ENCODE results near the gene CBLL1.

CBLL1 gene

DNA sequence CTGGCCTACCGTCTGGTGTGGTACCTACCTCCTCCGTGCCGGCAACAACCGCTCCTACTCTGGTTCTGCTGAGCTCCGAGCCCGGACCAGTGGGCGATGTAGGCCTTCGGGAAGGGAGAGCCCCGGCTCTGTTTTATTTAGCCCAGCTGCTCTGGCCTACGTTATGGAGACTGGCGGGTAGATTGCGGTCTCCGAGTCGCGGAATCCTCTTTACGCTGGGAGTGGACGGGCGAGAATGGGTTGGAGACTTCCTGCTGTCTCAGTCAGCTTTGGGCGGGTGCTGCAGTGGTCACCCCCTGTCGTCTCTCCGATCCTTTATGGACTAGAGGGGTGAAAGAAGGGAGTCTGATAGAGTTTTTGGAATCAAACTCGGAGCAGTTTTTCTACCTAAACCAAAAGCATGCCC is 406 bp downstream of the CBLL1 start:
- DNase-seq (ENCODE audit: low spot score), result no peak

DNA sequence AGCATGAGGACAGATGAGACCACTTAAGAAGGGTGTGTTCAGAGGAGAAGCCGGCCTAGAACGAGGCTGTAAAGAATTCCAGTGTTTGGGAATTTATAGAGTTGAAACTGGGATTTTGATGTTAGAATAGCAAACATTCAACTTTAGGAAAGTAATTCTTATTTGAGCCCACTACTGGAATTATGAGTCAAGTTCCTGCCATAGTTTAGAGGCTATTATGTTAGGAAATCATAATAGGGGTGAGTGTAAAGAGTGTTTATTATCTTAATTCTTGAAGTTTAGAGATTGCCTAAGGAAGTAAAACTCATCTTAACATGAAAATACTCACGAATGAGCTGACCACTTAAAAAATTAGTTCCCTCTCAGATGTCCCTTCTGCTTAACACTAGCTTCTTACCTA is 2.1 kb downstream of the CBLL1 start:
- DNase-seq (ENCODE audit: low spot score), result no peak

DNA sequence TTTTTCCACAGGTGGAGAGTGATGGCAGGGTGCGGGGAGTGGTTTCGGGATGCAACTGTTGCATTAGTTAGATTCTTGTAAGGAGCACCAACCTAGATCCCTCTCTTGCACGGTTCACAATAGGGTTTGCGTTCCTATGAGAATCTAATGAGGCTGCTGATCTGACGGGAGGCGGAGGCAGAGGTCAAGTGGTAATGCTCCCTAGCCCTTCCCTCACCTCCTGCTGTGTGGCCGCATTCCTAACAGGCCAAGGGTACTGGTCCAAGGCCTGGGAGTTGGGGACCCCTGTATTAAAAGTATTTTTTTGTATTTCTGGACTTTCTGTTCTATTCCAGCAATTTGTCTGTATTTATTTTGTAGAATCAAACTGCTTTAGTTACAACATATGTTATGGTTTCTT is 7.2 kb downstream of the CBLL1 start:
- no peak for DNase-seq (ENCODE audit: low spot score)

DNA sequence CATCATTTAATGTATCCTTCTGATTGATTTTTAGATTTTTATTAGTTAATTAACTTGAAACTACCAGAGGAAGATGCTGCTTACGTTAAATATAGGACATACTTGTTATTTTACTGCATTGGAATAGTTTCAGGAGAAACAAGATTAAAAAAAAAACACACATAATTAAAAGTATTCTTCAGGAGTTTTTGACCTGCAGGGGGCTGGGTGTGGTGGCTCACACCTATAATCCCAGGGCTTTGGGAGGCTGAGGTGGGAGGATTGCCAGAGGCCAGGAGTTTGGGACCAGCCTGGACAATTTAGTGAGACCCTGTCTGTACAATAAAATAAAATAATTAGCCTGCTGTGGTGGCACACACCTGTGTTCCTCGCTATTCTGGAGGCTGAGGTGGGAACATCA is 10.7 kb downstream of the CBLL1 start:
- no peak for DNase-seq (ENCODE audit: low spot score)

DNA sequence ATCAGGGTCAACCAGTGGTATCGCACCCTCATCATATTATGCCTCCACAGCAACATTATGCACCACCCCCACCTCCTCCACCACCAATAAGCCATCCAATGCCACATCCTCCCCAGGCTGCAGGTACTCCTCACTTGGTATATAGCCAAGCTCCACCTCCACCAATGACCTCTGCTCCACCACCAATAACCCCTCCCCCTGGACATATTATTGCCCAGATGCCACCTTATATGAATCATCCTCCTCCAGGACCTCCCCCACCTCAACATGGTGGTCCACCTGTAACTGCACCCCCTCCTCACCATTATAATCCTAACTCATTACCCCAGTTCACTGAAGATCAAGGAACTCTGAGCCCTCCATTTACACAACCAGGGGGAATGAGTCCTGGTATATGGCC is 14.7 kb downstream of the CBLL1 start:
- no peak for DNase-seq (ENCODE audit: low spot score)

DNA sequence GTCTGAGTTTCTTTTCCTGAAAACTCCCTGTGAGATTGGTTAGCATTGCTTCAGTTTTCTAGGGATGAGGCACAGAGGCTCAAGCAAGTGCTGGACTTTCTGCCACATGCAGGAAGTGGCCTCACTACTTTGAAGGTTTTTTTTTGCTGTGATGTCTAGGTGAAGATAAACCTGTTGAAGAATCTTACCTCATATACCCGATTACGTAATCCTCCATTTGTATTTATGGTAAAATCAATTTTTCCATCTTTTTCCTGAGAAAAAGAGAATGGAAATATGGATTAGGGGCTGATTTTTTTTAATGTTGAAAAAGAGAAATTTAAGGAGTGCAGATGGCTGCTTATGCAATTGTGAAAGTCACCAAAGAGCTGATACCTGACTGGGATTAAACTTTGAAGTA is 23.4 kb downstream of the CBLL1 start:
- DNase-seq (ENCODE audit: low spot score), result no peak

DNA sequence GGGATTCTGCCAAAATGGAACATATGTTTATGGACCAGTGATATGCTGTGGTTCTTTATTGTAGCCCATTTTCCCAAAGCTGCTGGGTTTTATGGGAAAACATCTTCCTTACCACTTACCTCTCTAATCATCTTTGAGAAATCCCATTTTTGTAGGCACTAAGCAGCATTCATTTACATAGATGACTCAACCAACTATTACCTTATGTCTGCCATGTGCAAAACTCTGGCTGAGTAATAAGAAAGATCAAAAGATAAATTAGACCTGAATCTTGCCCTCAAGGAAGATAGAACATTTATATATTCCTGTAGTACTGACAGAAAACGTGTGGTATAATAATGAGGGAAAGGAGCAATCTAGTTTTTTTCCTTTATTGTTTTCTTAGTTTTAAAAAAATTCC is 24.3 kb downstream of the CBLL1 start:
- peak; percentile 12 for DNase-seq (ENCODE audit: low spot score)

DNA sequence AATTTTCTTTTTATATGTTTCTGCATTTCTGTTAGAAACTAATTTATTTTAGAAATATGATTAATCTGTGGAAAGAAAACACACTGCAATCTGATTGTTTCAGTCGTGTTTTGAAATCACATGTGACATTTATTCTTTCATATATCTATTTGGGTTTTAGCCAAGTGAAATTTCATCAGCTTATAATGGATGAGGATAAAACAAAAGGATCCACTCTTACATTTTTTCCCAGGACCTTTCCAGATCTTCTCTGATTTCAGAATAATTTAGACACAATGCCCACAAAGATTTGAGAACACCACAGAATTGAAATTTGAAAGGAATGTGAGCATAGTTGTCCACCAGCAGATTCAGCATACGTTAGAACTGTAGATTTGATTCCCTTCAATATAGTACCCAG is 29.1 kb downstream of the CBLL1 start:
- DNase-seq (ENCODE audit: low spot score), result no peak

DNA sequence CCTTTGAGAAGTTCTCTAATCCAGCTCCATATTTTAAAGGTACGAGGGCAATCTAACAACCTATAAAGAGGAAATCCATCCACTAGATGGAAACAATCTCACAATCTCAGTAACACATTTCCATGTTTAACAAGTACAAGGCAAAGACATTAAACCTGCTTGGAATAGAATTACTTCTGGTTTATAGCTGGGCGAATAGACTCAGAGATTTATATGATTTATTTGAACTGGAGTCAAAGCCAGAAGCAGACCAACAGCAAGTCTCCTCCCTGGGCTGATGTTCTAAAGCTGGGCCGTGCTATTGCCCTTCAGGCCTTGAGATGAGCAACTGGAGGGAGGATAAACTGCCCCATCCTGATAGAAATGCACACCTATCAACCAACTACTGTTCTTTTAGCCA is 33.8 kb downstream of the CBLL1 start:
- no peak for DNase-seq (ENCODE audit: low spot score)

DNA sequence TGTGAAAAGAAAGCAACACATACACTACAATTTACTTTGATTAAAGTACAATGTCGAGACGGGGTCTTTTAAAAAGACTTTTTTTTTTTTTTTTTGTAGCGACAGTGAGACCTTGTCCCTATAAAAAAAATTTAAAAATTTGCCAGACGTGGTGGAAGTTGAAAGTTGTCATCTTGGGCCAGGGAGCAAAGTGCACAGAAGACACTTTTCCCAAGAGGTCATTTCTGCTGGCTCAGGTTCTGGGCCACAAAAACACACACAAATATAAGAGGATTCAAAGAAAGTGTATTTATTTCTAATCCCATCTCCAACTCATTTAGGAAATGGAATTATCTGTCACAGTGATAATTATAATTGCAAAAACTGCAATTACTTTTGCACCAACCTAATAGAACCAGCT is 34.3 kb downstream of the CBLL1 start:
- no peak for DNase-seq (ENCODE audit: low spot score)

DNA sequence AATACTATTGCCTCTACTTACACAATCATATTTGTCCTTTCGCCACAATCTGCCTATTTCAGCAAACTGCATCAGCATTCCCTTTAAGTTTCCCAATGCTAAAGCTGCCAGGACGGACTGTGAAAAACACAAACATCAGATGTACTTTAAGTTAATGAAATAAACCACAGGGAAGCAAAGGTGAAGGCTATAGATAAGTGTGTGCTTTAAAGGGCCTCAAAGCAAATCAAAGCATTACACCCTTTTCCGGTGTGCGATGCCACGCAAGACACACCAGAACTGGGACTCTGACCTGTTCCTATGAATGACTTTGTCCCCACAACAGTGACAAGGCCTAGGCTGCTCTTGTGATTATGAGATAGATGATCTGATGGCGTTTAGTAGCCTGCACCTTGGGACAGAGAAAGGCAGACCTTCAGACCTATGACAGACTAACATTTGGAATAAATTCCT is 35.7 kb downstream of the CBLL1 start:
- no peak for DNase-seq (ENCODE audit: low spot score)

DNA sequence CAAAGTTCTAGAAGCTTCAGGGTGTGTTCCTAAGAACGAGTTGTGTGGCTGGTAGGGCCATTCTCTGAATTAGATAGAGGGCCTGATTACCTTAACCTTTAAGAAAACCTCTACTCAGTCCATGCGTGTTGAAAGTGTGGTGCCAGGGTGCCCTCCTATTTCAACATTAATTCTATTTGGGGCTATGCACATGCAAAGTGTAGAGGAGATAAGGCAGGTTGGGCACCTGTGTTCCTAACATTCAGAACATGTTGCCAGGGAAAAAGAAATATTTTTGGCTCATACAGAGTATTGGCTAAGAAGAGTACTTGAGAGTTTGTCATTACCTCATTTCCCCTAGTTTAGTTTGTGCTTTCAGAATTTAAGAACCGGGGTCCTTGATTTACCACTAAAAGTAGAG is 38.4 kb downstream of the CBLL1 start:
- DNase-seq (ENCODE audit: low spot score), result no peak

DNA sequence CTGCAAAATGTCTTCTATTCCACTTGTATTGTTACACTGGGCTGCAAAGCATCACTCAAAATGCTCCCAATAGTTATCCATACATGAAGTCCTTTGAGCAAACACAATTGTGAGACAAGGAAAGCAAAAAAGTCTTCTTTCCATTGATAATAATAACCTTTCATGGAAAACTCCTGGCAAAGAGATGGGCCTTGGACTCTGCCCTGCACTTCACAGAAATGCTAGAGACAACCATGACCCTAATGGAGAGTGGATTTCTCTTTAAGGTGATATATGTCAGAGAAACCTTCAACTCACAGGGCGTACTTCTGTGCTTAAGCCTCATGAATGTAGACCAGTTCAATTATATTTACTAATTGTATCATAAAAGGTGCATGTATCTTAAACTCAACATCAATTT is 39.7 kb downstream of the CBLL1 start:
- DNase-seq (ENCODE audit: low spot score), result no peak

DNA sequence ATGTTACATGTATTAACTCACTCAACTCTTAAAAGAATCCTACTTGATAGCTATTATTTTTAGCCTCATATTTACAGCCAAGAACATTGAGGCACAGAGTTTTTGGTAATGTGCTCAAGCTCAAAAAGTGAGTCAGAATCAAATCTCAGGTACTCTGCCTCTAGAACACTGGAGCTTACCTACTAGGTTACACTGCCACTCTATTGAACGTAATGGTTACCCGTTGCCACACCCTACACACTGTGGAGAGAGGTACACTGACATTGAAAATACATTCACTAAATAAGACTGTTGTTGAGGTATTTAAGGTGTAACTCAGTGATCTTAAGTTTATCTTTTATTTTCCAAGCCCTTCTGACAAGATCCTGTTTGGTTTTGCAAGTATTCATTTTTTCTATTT is 41.2 kb downstream of the CBLL1 start:
- no peak for DNase-seq (ENCODE audit: low spot score)

DNA sequence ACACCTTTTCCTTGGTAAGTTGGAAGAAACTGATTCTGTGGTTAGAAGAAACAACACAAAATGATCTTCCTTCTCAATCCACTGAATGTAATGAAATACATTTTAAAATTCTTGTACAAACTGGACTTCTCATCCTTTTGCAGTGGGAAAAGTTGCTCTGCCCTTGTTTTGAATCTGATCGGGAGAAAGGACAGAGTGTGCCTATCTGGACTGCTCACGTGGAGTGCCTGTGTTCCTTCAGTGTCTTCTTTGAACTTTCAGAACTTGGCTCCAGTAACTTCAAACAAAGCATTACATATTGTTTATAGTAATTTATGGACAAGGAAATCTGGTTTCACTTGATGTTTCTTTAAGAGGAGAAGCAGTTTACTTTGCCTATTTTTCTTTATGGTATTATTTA is 42.0 kb downstream of the CBLL1 start:
- DNase-seq (ENCODE audit: low spot score), result no peak

DNA sequence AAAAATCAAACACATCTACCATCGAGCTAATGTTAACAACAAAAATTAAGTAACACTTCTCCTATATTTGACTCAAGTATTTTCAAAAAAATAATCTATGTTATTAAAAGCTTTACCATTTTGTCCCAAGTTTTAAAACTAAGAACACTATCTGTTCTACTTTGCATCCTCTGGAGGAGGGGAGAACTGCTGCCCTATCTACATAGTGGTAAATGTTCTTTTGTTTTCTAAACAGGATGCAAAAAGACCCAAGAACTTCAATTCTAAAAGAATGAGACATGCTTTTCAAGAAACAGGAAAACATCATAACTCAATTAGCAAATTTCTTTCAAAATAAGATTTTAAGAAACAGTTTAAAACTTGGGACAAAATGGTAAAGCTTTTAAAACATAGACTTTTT is 44.3 kb downstream of the CBLL1 start:
- DNase-seq (ENCODE audit: low spot score), result no peak

DNA sequence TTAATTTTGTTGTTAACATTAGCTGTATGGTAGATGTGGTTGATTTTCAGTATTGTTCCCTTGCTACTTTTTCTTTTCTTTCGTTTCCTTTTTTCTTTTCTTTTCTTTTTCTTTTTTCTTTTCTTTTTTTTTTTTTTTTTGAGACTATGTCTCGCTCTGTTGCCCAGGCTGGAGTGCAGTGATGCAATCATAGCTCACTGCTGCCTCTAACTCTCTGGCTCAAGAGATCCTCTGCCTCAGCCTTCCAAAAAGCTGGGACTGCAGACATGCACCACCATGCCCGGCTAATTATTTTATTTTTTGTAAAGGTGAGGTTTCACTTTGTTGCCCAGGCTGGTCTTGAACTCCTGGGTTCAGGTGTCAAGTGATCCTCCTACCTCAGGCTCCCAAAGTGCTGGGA is 44.7 kb downstream of the CBLL1 start:
- DNase-seq (ENCODE audit: low spot score), result peak; percentile 4

DNA sequence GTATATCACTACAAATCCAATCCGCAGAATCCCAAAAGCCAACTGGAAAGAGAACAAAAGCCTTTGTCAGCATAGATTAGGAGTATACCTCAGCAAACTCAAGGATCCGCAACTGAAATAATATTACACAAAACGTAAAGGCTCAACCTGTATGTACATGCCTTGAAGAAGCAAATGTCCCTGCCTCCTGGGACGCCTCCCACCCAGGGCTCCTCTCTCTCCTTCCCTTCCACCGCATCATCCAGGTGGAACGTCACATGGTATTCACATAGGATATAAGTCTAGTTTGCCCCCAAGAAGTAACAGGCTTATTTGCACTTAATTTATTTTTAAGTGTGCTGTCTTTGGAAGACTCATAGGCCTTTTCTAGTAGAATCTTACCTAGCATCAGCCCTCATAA is 45.7 kb downstream of the CBLL1 start:
- no peak for DNase-seq (ENCODE audit: low spot score)

DNA sequence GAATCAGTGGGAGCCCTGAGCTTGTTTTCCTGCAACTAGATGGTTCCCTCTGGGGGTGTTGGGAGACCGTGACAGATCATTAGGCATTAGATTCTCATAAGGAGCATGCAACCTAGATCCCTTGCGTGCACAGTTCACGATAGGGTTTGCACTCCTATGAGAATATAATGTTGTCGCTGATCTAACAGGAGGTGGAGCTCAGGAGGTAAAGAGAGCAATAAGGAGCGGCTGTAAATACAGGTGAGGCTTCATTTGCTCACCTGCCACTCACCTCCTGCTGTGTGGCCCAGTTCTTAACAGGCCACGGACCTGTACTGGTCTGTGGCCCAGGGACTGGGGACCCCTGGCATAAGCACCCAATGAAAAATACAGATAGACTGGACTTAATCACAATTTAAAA is 48.4 kb downstream of the CBLL1 start:
- no peak for DNase-seq (ENCODE audit: low spot score)

DNA sequence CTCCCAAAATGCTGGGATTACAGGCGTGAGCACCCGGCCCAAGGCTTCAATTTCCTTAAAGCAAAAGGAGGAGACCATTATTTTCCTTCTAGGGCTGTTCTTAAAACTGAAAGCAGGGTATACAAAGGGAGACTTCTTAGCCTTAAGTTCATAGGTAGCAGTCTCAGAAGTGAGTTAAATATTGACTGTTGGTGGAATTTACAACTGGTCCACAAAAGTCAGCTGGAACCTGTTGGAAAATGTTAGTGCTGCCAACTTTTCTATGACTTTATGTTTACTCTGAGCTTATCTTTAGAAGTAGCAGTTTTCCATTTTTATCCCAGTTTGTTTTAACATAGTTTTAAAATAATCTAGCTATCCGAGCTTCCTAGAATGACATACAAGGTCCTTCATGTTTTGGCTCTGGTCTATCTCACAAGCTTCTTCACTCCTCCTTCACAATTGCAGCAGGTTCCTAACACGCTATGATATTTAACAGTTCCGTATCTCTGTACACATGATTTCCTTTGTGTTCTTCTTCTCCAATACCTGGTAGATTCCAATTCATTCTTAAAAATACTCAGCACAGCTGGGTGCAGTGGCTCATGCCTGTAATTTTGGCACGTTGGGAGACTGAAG is 55.8 kb downstream of the CBLL1 start:
- DNase-seq (ENCODE audit: low spot score), result no peak

DNA sequence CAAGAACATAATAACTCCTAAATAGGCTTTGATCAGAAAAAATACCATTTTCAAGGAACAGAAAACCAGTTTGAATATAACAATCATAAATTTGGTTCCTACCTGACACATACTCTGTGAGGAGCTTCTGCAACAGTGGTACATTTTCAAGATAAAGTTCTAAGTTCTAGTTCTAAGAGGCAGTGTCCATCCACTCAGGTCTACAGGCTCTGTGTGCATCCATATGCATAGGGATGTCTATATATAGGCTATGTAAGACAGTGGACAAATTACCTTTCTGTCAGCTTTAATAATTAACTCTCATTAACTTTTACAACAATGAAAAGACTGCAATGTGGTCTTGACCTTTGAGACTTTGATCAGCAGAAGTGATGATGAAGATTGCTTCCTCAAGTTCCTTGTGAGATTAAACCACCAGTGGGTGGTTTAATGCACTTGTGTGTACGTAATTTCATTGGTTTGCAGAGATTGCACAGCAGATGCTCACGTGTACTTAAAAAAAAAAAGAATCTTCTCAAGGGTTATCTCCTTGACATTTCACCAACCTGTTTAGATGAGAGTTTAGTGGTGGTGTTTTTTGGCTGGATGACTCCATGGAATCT is 59.2 kb downstream of the CBLL1 start, which contains the start of gene SLC26A3:
TSS of gene SLC26A3 (minus strand) at position 215 of the 602 bp plus-strand sequence. CDS start 8,714 bp downstream, outside the sequence.
- no peak for DNase-seq (ENCODE audit: low spot score)

DNA sequence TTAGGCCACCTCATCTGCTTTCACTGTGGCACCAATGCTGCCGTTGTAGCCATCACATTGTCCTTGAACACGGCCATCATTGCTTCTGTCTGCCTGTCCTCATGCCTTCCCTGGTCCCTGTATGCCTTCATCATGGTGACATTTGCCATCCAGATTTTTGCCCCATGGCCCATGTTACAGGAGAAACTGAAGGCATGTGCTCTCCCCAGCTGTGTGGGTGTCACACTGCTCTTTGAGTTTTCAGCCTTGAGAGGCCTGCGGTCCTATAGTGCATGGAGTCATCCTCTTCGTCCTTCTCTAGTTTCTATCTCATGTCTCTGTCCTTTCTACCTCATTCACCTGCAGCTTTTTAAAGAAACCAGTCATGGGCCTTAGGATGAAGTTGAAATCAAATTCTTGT is 65.2 kb downstream of the CBLL1 start:
- no peak for DNase-seq (ENCODE audit: low spot score)

DNA sequence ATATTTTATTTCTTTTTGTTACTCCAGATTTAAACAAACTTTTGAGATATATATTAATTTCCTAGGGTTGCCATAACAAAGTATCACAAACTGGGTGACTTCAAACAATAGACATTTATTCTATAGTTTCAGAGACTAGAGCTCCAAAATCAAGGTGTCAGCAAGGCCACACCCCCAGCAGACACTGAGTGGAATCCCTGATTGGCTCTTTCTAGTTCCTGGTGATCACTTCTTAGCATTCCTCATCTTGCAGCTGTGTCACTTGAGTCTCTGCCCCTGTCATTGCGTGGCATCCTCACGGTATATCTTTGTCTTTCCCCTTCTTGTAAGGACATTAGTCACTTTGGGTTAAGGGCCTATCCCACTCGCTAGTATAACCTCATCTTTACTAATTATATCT is 66.7 kb downstream of the CBLL1 start:
- no peak for DNase-seq (ENCODE audit: low spot score)

All from kidney tubule cell (primary cell).